GM19372 (cell line): Measurements from ENCODE around the gene ADSS2.
A peak's percentile ranks its signal among the peaks of the same experiment; 100 is the strongest.

Experiments used
- ATAC-seq: cut with Tn5 transposase; IDR thresholded peaks from one replicate; pipeline ENCODE4 v1.9.1; 2021; ENCODE audit warnings: mild to moderate bottlenecking, low read depth, moderate library complexity; ENCODE audit not compliant: unreplicated experiment

The ADSS2 gene

DNA sequence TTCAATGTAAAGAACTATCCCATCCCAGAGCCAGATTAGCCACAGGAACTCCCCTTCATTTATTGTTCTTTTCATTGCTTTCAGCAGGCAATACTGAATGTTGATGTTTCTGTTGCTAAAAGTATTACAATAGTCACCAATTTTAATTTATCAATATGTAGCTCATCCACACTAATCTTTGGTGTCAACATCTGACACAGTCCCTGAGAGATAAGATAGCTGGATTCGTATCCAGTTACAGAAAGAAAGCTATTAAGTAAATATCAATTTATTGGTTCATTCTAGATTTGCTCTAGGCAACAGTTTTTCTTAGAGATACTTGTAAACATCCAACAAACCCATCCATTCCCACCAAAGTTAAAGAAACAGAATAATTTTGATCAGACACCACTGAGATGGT lies 4.7 kb downstream of the ADSS2 start:
- no peak for ATAC-seq

DNA sequence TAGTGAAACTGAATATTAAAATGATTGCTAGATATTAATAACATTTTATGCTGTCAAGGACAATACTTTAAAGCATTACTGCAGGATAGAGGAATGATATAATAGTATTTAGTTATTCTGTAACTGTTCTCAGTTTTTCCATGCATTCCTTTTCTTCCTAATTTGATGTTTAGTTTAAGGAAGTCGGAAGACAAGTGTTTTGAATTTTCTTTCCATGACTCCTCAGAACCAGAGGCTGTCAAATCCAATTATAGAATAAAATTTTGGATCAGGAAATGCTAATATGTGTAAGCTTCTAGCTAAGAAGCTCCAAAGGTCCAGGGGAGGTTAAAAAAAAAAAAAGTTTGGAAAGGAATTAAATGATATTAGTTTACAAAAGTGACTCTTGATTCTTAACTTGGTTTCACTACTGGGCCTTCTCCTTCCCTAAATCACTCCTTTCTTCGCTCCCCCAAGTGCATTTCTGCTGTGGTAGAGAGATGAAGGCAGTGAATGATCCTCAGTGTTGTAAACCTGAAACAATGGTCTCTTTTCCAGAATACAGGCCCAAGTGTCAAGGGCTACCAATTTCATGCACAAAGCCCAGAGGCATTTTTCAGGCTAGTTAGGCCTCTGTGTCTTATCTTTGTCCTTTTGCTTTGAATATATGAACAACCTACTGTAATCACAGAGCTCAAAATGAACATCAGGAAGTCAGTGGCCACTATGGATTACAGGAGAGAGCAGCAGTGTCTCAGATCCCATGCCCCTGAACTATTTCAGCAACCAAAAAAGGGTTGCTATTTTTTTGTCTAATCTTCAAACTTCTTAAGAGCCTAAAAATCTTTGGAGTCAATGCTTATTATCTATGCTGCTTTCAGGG lies 6.2 kb downstream of the ADSS2 start:
- no peak for ATAC-seq

DNA sequence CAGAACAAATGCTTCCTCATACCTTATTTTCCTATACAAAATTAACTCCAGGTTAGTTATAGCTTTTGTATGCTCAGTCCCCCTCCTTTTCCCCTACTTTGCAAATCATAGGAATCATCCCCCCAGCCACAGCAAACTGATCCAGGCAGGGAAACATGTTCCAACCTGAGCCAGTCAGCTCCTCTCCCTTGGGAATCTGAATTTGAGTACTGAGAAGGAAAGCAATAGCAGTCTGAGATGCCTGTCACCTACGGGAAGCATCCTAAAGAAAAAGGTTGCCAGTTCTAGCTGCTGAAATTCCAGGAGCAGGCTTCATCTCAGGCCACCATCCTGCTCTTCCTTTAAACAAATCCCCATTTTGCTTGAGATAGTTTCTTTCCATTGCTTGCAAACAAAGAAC lies 6.9 kb downstream of the ADSS2 start:
- no peak for ATAC-seq

DNA sequence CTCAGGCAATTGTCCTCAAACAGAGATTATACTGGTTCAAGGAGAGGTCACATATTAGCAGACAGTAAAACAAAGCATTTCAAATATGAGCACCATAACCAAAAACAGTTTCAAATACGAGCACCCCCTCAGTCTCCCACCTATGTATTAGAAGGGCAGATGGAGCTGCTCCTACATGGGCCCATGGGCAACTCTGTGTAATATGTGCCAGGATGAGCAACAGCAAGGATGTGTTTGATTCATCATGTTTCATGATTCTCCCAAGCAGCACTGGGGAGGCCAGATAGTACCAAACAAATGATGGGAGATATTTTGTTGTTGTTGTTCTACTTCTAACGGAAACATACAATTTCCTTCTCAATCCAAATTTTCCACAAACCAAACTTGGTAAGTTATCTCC lies 8.9 kb downstream of the ADSS2 start:
- ATAC-seq: no peak

DNA sequence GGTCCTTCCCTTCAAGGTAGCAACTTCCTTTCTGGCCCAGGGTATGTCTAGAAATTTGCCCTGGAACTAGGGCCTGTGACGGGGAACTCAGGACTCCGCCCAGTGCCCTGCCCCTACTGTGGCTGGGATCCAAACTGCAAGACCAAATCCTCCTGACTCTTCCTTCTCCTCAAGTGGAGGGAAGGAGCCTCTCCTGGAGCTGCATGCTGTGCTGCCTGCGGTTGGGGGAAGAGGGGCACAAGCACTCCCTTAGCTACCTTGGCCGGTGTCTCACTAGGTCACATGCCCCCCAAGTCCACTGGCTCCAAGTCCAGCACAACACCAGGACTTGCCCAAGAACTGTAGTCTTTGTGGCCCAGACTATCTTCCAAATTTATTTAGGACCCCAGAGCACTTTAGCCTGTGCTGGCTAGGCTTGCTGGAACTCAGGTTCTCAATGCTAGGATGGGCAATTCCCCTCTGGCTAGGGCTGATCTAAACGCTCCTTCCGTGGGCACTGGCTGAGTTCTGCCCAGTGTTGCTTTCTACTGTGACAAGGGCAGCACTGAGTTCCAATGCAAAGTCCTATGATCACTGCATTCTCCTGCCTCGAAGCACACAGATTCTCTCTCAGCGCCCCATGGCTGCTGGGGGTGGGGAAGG lies 12.2 kb downstream of the ADSS2 start:
- ATAC-seq: no peak

DNA sequence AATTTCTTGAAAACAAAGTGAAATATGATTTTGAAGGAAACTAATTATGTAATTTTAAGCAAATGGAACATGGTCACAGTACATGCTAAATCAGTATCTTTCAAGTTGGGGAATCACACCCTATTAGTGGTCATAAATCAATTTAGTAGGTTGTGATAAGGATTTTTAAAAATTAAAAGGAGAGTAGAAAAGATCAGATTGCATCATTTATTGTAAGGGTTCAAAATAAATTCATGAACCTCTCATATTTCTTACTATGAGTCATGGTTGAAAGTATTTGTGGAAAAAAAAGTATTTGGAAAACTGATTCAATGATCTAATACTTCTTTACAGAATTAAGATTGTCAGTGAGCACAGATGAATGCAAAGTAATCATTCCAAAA lies 14.6 kb downstream of the ADSS2 start:
- no peak for ATAC-seq

DNA sequence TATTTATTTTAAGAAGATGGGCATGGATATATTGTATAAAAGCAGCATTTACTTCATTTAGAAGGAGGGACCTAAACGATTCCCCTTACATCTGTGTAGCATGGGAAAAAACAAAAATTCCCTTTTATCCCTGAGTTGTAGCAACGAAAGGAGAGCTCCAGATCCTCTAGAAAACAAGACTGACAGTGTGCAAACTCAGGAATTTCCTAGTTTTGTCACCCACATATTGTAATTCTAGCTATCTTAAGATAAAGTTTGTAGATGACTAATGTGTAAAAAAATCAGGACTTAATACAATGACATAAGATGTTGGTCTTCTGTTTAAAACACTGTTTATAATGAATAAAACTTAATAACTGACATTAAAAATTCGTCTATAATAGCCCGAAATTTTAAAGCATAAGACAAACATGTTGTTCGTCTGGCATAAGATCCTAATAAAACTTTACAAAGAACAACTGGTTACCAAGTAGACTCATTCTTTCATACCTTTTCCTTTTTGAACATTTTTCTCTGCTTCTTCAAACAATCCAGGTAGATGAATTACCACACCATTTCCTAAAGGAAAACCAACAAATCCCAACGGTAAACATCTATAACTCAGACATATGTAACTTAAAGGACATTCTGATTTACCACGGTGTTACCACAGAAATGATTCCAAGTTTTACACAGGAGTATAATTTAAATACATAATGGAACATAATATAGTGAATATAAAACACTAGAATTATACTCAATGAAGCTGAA lies 15.2 kb downstream of the ADSS2 start:
- ATAC-seq: no peak

DNA sequence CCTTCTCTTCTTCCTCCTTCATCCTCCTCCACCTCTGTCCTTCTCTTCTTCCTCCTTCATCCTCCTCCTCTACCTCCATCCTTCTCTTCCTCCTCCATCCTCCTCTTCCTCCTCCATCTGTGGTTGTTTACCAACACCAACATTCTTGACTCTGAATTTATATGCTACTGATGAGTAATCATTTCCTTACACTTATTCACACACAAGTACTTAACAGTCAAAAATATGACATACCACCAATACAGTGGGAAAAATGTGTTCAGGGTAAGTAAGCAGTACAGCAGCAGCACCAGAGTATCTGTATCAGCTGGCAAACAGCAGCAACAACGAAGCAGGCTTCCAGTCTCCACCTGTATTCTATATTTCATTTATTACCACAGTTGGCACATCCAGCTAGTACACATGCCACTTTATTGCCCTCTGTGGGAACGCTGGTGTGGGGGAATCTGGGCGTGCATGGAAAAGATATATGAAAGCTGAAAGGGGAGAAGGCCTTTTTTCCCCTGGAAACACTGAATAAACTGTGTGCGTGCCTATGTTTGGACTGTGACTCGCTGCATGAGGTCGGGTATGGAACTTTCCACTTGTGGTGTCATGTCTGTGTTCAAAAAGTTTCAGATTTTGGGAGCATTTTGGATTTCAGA lies 16.0 kb downstream of the ADSS2 start:
- ATAC-seq: no peak

DNA sequence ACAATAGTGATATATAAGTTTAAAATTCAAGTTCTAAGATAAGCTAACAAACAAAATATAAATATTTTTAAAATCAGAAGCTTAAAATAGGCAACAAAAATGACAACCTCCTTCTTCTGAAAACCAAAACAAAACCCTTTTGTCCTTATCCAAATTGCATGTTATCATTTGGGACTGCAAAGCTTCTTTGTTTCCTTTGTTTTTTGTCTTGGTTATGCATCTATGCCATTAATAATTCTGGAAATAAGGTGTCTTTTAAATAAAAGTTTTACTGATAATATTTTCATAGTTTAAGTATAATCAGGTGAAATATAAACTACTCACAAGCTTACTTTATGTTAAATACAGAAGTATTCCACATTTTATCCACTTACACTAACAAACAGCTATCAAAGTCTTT lies 20.5 kb downstream of the ADSS2 start:
- no peak for ATAC-seq

DNA sequence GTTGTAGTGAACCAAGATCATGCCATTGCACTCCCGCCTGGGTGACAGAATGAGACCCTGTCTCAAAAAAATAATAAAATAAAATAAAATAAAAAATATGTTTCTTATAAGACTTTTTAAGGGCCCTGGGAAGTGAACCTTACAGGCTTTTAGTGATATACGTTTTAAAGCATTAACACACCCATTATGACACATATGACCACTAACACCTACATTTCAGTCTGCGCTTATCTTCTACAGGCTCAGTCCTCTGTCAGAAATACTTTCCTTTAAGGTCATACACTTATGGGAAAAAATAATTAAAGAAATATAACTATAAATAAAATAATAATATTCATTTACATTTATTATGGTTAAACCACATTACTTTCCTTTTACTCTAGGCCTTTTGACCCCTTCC lies 21.9 kb downstream of the ADSS2 start:
- ATAC-seq: no peak

DNA sequence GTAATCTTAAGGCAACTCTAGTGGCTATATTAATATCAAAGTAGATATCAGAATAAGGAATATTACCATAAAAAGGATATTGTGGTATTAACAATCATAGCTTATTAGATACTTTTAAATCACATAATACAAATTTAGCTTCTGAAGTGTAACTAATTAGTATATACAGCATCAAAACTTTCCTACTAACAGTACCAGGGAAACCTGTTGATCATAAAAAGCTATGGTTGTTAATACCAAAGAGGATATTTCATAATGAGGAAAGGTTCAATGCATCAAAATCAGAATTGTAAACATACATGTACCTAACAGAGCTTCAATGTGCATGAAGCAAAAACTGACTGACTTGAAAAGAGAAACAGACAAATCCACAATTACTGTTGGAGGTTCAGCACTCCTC lies 24.1 kb downstream of the ADSS2 start:
- no peak for ATAC-seq

DNA sequence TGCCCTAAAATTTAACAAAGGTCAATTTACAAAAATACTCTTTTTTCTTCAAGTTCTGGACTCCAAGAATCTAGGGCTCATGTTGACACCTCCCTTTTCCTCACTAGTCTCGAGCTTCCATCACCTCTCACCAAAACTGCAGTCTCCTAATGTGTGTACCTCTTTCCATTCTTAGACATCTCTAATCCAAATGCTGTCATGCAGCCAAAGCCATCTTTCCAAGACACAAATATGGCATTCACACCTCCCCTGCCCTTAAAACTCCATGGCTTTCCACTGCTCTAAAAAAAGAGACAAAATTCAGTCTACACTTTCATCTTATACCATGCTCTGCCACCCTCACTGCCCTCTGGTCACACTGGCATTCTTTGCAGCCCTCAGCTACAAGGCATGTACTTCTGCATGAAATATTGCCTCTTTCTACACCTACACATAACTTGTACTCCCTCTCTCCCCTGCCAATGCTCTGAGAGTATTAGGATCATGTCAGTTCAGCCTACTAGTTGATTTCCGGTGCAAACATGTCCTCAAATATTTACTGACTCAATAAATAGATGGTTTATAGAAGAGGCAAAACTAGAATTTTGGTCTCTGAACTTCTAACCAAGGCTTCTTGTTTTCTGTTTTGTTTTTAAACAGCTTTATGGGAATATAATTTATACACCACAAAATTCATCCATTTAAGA lies 26.9 kb downstream of the ADSS2 start:
- ATAC-seq: no peak

DNA sequence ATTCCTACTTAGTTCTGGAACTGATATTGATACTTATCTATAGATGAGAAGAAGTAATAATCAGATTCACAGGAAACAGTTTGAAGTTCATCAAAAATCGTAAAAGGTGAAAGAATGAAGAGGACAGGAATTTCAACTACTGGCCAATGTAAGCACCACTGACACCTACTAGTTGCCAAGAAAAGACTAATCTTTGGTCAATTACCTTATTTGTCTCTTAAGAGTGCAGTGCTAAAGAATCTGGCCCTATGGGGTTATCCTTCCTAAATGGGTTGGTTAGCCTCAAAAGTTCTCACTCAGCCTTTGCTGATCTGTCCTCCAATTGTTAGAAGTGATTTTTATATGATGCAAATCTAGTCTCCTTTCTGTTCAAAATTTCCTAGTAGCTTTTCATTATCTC lies 29.5 kb downstream of the ADSS2 start:
- no peak for ATAC-seq

DNA sequence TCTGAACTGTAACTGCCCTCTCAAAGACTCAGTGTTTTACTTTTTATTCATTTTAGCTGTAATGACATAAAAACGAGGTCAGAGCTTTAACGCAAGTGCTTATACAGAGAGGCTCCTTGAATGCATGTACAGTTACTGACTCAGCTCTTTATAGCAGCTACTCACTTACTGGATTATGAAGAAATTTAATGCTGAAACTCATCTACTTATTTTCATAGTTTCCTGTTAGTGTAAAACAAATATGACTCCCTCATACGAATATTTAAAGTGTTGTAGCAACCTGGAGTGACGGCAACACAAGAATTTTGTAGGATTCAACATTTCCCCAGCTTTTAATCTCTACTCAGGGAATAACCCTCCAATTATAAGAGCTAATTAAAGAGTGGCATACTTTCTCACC lies 32.7 kb downstream of the ADSS2 start:
- ATAC-seq: no peak

DNA sequence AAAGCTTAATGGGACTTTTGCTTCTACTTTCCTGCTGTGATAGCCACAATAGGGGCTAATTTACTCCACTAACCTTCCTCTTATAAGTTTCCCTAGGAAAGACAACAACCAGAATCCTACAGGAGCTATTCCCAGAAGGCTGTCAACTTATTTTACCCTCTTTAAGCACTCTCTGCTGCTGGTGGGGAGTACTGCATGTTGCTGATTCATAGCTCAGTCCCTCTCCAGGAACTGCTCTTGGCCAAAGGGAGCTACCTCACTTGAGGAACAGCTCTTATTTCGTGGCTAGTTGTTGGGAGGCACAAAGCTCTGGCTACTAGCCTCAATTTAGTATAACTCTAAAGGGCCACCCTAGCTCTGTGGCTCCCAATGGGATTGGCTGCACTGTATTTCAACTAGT lies 37.2 kb downstream of the ADSS2 start:
- ATAC-seq: no peak

DNA sequence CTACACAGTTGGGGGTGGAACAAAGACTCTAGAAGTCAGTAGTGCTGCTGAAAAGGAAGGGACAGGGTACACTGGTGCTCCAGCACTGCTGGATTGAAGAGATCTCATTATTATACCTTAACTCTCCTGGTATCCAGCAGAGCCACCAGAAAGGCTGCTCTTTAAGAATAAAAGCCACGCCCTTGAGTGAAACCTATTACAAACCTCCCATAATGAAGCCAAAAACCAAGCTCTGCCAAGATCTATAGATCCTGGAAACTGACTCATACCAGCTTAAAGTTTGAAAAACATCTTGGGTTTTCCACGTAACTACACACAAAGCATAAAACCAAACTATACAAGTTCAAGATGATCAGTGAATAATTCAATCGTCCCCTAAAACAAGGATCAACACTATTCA lies 38.0 kb downstream of the ADSS2 start:
- no peak for ATAC-seq

DNA sequence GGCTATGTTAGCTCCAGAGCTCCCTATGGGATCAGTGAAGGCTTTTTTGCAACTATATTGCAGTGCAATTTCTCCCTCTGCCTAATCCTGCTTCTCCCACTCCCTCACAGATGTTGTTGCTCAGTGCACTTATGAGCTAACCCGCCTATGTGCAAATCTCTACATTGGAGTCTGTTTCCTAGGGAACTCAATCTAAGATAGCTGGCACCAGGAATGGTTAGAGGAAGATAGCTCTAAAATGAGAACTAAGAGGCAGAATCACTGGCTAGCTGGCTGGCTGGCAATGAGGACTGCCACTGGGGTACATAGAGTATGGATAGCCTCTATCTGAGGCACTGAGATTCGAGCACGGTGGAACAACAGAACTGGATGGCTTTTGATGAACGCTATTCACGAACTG lies 39.5 kb downstream of the ADSS2 start:
- no peak for ATAC-seq

DNA sequence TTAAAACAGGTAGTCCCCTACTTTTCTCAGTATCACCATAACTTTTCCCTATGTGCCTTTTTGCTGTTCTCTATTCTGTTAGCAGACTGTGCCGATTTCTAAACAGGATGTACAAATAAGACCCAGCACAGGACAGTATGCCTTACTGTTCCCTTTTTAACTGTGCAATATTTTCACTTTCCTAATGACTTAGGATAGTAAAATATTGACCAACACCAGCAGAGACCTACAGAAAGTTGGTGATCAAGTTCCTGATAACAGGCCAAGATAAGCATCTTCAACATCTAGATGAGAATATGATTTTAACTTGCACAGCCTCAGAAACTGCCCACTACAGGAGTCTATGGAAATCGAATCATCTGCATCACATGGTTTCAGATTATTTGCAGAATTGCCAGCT lies 42.0 kb downstream of the ADSS2 start:
- peak; percentile 68 for ATAC-seq

DNA sequence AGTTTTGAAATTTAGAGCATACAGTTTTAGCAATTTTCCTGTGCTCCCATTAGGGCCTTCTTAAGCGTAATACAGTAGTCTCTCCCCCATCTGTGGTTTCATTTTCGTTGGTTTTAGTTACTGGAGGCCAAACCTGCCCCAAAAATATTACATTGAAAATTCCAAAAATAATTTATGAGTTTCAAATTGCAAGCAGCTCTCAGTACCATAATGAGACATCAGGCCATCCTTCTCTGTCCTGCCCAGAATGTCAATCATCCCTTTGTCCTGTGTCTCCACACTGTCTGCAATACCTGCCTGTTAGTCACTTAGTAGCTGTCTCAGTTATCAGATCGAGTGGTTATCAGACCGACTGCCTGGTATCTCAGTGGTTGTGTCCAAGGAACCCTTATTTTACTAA lies 45.4 kb downstream of the ADSS2 start:
- peak; percentile 70 for ATAC-seq

DNA sequence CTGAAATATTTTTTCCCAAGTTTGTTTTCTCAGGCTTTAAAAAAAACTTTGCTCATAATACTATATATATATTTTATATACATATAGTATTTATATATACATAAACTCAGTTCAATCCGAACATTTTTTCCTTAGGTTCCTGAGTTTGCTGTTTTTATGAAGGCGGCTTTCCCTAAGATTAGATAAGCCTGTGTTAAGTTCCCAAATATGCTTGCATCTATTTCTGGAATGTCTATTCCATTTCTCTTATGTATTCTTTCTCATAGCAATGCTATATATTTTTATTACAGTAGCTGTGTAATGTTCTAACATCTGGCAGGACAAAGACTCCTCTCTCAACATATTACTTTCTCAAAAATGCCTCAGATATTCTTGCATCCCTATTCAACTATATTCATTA lies 45.9 kb downstream of the ADSS2 start:
- no peak for ATAC-seq

DNA sequence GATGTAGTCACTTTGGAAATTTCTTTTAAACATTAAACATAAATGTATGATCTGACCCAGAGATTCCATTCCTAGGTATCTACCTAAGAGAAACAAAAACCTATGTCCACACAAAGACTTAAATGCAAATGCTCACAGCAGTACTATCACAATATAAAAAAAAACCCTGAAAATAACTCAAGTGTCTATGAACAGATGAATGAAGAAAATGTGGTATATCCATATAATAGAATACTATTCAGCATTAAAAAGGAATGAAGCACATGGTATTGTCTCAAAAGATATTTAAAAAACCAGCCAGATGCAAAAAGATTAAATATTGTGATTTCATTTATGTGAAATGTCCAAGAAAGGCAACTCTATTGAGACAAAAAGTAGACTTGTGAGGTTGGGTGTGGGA lies 48.3 kb downstream of the ADSS2 start:
- no peak for ATAC-seq
